ENCODE measurements around the gene PSME3IP1.
A peak's percentile ranks its signal among the peaks of the same experiment; 100 is the strongest.

The PSME3IP1 gene

GRCh38 chr16:57123974-57124674 is 61.7 kb downstream of the PSME3IP1 start:
- TF ChIP-seq CTCF (IDR thresholded peaks at IDR 0.05) = no peak
- Histone ChIP-seq H3K4me3 (no peak overlapping the region), H3K27ac (no peak overlapping the region)
- DNase-seq (ENCODE audit: low spot score) = no peak

- no peak for DNase-seq (ENCODE audit: low spot score)
- H3K27ac ChIP-seq = no peak overlapping the region
- TF ChIP-seq CTCF (IDR thresholded peaks at IDR 0.05) = no peak
- H3K4me3 ChIP-seq = no peak overlapping the region
Measured at GRCh38 chr16:57123216-57123973, 62.4 kb downstream of the PSME3IP1 start.

- H3K4me3 ChIP-seq = no peak overlapping the region
- TF ChIP-seq CTCF (IDR thresholded peaks at IDR 0.05) = no peak
- H3K27ac ChIP-seq = no peak overlapping the region
- DNase-seq (ENCODE audit: low spot score) = no peak
Measured at GRCh38 chr16:57118461-57119084, 67.3 kb downstream of the PSME3IP1 start.

GRCh38 chr16:57115514-57116182 is 70.2 kb downstream of the PSME3IP1 start:
- no peak overlapping the region for H3K27ac ChIP-seq
- H3K4me3 ChIP-seq = no peak overlapping the region
- no peak for TF ChIP-seq CTCF (IDR thresholded peaks at IDR 0.05)
- DNase-seq (ENCODE audit: low spot score) = no peak

GRCh38 chr16:57115168-57115513 is 70.7 kb downstream of the PSME3IP1 start:
- no peak overlapping the region for H3K27ac ChIP-seq

GRCh38 chr16:57113664-57114063 is 72.2 kb downstream of the PSME3IP1 start:
- Histone ChIP-seq H3K4me3 (no peak overlapping the region), H3K27ac (peak overlapping the region in 1 of 2 donors; percentile 83)
- no peak for DNase-seq (ENCODE audit: low spot score)
- TF ChIP-seq CTCF (IDR thresholded peaks at IDR 0.05) = no peak

More at GRCh38 chr16:57115168-57115513, 70.7 kb downstream of the PSME3IP1 start:
- no peak for TF ChIP-seq CTCF (IDR thresholded peaks at IDR 0.05)
- no peak overlapping the region for H3K4me3 ChIP-seq
- DNase-seq (ENCODE audit: low spot score) = no peak

Measured in coronary artery (tissue), 2 donors.